Measurements from ENCODE around the gene ZNF576. TPM values are rescaled to one million over a fixed set of nuclear protein-coding genes. Genes with fewer than 3 reads are reported as not detected.

Gene ZNF576
- total RNA-seq, 2 donors from 2014 or later, result 19.5 to 22.3 TPM

DNA sequence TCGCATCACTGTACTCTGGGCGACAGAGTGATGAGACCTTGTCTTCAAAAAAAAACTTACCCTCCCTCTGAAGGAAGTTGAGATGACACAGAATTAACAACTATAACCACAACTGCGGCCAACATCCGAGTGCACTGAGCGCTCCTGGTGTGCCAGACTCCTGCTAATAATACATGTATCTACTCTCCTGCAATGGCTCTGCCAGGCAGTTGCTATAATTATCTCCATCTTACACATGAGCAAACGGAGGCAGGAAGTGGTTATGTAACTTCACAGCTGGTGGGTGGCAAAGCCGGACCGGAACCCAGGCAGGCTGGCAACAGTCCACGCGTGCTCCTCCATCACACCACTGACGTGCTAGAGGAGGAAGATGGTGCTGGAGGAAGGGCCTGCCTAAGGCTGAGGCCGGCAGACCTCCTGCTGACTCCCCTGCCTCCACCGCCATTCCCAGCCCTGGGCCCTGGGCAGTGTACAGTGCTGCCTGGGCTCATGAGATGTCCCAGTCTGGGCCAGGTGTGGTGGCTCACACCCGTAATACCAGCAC is 33.6 kb upstream of the ZNF576 start:
- Mint-ChIP-seq H3K36me3 (peaks cover 11% of the 10 kb centered on the region), H3K4me3 (peak overlapping the region; percentile 82), H3K27me3 (no peaks in the 10 kb centered on the region), H3K9me3 (no peaks in the 10 kb centered on the region), H3K4me1 (ENCODE audit: low read depth in 2 of 2) (peaks cover 40 to 46% of the 10 kb centered on the region in 2 donors), H3K27ac (peak overlapping the region; percentile 93 to 95)
- DNase-seq (ENCODE audit: low spot score), result peak; percentile 89
- ATAC-seq, result peak; percentile 97

DNA sequence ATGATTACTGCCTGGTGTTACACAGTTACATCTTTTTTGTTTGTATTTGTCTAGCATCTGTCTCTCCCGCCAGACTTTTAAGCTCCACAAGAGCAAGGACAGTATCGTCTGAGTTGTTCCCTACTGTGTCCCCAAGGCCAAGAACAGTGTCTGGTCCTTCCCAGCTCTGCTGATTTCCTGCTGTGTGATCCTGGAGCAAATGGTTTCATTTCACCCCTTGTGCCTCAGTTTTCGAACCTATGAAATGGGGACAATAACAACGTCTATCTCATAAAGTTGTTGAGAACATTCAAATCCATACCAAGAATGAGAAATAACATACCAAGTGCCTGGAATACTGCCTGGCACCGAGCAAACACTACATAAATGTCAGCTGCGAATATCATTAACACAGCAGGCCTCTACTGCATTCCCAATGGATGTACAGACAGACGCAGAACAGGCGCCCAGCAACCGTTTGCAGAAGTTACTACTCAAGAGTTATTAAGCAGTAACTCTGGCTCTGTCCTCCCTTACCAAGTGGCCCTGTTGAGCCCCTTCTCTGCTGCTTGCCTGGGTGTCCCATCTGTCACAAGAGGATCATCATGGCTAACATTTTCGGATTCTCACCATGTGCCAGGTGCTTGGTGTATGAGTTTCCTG is 32.5 kb upstream of the ZNF576 start:
- peak overlapping the region; percentile 93 to 95 for H3K27ac Mint-ChIP-seq
- H3K36me3 Mint-ChIP-seq, result peaks cover 11% of the 10 kb centered on the region
- no peaks in the 10 kb centered on the region for H3K9me3 Mint-ChIP-seq
- no peak for ATAC-seq
- peak overlapping the region; percentile 67 for H3K4me3 Mint-ChIP-seq
- H3K27me3 Mint-ChIP-seq, result no peaks in the 10 kb centered on the region
- peaks cover 40 to 46% of the 10 kb centered on the region in 2 donors for H3K4me1 Mint-ChIP-seq (ENCODE audit: low read depth in 2 of 2)
- DNase-seq (ENCODE audit: low spot score), result peak; percentile 28

GRCh38 chr19:43564800-43565199 is 31.6 kb upstream of the ZNF576 start:
- Mint-ChIP-seq H3K4me1 (ENCODE audit: low read depth in 2 of 2) (peaks cover 43 to 46% of the 10 kb centered on the region in 2 donors), H3K27me3 (no peaks in the 10 kb centered on the region), H3K4me3 (no peak overlapping the region), H3K27ac (peak overlapping the region; percentile 43 to 95), H3K36me3 (peaks cover 11% of the 10 kb centered on the region), H3K9me3 (no peaks in the 10 kb centered on the region)
- no peak for ATAC-seq
- DNase-seq (ENCODE audit: low spot score), result no peak

DNA sequence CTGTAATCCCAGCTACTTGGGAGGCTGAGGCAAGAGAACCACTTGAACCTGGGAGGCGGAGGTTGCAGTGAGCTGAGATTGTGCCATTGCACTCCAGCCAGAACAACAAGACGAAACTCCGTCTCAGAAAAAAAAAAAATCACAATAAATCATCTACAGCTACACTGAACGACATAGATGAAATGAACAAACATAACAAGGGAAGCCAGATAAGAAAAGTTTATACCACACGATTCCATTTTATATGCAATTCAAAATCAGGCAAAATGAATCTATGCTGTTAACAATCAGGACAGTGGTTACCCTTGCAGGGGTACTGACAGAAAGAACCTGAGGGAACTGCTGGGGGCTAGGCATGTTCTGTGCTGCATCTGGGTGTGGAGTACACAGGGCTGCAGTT is 26.7 kb upstream of the ZNF576 start:
- Mint-ChIP-seq H3K36me3 (no peaks in the 10 kb centered on the region), H3K27ac (peak overlapping the region; percentile 17 to 55), H3K9me3 (no peaks in the 10 kb centered on the region), H3K4me1 (ENCODE audit: low read depth in 2 of 2) (peaks cover 24 to 30% of the 10 kb centered on the region in 2 donors), H3K27me3 (no peaks in the 10 kb centered on the region), H3K4me3 (no peak overlapping the region)
- no peak for DNase-seq (ENCODE audit: low spot score)
- ATAC-seq, result no peak

GRCh38 chr19:43570174-43570791 is 26.1 kb upstream of the ZNF576 start:
- Mint-ChIP-seq H3K27ac (peak overlapping the region; percentile 17 to 55), H3K36me3 (no peaks in the 10 kb centered on the region), H3K9me3 (no peaks in the 10 kb centered on the region), H3K27me3 (no peaks in the 10 kb centered on the region), H3K4me1 (ENCODE audit: low read depth in 2 of 2) (peaks cover 18 to 31% of the 10 kb centered on the region in 2 donors), H3K4me3 (no peak overlapping the region)
- ATAC-seq (no peak), DNase-seq (ENCODE audit: low spot score) (no peak)

- peaks cover 23 to 39% of the 10 kb centered on the region in 2 donors for H3K4me1 Mint-ChIP-seq (ENCODE audit: low read depth in 2 of 2)
- DNase-seq (ENCODE audit: low spot score) (peak; percentile 8), ATAC-seq (no peak)
- peak overlapping the region; percentile 22 to 32 for H3K27ac Mint-ChIP-seq
- no peaks in the 10 kb centered on the region for H3K9me3 Mint-ChIP-seq
- H3K4me3 Mint-ChIP-seq, result no peak overlapping the region
- H3K27me3 Mint-ChIP-seq, result no peaks in the 10 kb centered on the region
- no peaks in the 10 kb centered on the region for H3K36me3 Mint-ChIP-seq
Observed at GRCh38 chr19:43572171-43572588, 24.2 kb upstream of the ZNF576 start.

DNA sequence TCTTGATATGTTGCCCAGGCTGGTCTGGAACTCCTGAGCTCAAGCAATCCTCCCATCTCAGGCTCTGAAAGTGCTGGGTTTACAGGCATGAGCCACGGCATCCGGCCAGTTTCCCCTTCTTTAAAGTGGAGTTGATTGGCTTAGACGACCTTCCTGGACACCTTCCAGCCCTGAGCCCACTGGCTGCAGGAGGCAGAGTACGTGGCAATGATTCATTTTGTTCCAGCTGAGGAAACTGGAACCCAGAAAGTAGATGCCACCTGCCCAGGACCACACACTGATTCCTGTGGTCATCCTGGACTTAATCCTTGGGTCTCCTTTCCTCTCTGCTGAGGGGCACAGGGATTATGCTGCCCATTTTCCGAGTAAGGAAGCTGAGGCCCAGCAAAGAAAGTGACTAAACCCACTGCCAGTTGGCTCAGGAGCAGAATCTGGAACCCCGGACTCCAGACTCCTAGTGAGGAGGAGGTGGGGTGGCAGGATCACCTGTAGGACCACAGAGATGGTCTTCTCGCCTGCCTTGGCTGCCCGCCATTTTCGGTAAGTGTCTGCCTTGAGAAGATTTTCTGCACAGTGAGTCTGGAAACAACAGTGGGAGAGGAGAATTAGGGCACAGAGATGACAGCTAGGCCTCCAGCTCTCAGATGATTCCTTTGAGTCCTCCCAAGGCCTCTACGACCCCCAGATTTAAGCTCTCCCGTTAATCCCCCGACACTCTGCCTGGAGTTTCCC is 21.8 kb upstream of the ZNF576 start:
- H3K9me3 Mint-ChIP-seq, result no peaks in the 10 kb centered on the region
- peaks cover 27 to 49% of the 10 kb centered on the region in 2 donors for H3K4me1 Mint-ChIP-seq (ENCODE audit: low read depth in 2 of 2)
- peak overlapping the region; percentile 96 to 98 for H3K27ac Mint-ChIP-seq
- ATAC-seq (no peak), DNase-seq (ENCODE audit: low spot score) (no peak)
- H3K27me3 Mint-ChIP-seq, result no peaks in the 10 kb centered on the region
- peak overlapping the region; percentile 98 for H3K4me3 Mint-ChIP-seq
- H3K36me3 Mint-ChIP-seq, result no peaks in the 10 kb centered on the region

DNA sequence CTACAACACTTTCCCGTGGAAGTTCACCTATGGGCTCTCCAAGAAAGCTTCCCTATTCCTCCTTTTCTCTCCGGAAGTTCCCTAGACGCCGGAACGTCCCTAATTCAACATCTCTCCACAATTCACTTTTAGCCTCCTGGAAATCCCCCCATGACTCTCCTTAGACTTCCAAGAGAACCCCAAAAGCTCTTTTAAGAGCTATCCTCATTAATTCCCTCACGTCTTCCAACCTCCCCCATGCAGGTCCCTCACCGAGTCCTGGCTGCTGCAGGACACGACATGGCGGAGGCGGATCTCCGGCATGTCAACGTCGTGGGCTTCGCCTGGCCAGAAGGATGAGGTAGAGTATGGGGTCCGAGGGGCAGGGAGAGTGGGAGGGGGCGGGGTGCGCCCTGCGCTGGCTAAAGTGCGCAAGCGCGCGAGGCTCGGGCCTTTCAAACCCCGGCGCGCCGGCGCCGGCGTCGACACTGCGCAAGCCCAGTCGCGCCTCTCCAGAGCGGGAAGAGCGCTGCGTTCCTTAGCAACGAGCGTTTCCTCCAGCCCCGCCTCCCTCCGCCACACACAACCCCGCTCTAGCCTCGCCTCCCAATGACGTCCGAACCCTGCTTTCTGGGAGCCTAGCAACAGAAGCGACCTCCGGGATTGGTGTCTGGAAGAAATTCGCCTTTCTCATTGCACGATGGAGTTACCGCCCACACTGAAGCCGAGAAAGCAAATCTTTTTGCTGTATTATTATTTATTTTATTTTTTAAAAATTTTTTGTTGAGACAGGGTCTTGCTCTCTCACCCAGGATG is 21.0 kb upstream of the ZNF576 start, which contains the start of the genes PINLYP and XRCC1:
Gene PINLYP (plus strand): TSS at position 646 of the 795 bp plus-strand sequence. CDS start 1,391 bp downstream, outside the sequence.
Gene XRCC1 (minus strand): TSS at position 372 of the 795 bp plus-strand sequence. CDS start 69 bp downstream, at position 303.
- H3K4me1 Mint-ChIP-seq (ENCODE audit: low read depth in 2 of 2), result peaks cover 32 to 49% of the 10 kb centered on the region in 2 donors
- peak within 1 kb of the TSS; percentile 96 to 98 for H3K27ac Mint-ChIP-seq
- peak; percentile 99 for ATAC-seq
- no peaks in the 10 kb centered on the region for H3K36me3 Mint-ChIP-seq
- no peaks in the 10 kb centered on the region for H3K9me3 Mint-ChIP-seq
- peak within 1 kb of the TSS; percentile 98 for H3K4me3 Mint-ChIP-seq
- no peaks in the 10 kb centered on the region for H3K27me3 Mint-ChIP-seq
- peak; percentile 96 for DNase-seq (ENCODE audit: low spot score)

DNA sequence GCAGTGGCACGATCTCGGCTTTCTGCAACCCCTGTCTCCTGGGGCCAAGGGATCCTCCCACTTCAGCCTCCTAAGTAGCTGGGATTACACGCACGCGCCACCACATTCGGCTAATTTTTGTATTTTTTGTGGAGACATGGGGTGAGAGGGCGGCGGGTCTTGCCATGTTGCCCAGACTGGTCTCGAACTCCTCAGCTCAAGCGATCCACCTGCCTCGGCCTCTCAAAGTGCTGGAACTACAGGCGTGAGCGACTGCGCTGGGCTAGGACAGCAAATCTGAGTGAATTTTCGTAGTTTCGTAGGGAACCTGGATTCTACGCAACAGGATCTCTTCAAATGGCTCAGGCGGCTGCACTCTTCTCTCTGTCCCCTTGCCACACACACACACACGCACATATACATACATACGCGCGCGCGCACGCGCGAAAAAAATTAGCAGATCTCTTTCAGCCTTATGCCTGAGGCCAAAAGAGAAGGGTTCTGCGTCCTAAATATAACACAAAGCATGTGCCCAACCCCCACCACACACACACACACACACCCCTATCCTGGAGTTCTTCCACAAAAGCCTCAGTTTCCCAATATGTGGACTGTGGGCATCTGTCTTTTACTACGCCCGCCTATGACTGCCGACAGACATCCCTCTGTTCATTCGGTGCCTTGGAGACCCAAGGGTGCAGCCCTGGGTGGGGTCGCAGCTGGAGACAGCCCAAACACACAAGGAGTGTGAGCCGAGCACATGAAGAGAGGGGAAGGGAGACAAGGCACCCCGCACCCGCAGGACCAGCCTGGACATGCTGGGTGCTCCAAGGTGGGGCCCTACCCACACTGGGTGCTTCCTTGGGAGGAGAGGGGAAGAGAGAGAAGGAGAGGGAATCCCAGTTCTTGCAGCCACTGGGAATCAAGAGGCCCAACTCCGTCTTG is 20.2 kb upstream of the ZNF576 start:
- ATAC-seq (no peak), DNase-seq (ENCODE audit: low spot score) (no peak)

DNA sequence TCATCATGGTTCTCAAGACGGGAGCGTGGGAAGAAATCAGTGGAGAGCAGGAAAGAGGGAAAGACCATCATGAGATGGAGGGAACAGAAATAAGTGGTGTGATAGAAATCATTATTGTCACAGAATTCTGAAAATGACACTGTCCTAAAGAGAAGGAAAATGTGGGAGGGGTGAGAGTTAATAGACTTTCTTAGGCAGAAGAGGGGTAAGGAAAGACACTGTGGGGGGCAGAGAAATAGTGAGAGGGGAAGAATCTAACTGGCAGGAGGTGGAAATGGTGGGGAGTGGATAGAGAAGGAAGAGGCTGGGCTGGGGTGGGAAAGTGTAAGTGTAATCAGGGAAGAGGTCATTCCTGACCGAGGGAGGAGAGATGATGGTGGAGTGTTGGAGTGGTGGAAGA is 17.6 kb upstream of the ZNF576 start:
- Mint-ChIP-seq H3K27me3 (no peaks in the 10 kb centered on the region), H3K4me3 (peak overlapping the region; percentile 95), H3K9me3 (no peaks in the 10 kb centered on the region), H3K4me1 (ENCODE audit: low read depth in 2 of 2) (peaks cover 24 to 38% of the 10 kb centered on the region in 2 donors), H3K36me3 (no peaks in the 10 kb centered on the region), H3K27ac (peak overlapping the region; percentile 18 to 92)
- DNase-seq (ENCODE audit: low spot score) (no peak), ATAC-seq (no peak)

More for the DNA sequence above, 20.2 kb upstream of the ZNF576 start:
- H3K27ac Mint-ChIP-seq, result peak overlapping the region in 1 of 2 donors; percentile 96
- no peaks in the 10 kb centered on the region for H3K36me3 Mint-ChIP-seq
- no peaks in the 10 kb centered on the region for H3K9me3 Mint-ChIP-seq
- no peaks in the 10 kb centered on the region for H3K27me3 Mint-ChIP-seq
- peak overlapping the region; percentile 98 for H3K4me3 Mint-ChIP-seq
- H3K4me1 Mint-ChIP-seq (ENCODE audit: low read depth in 2 of 2), result peaks cover 29 to 46% of the 10 kb centered on the region in 2 donors

- Mint-ChIP-seq H3K27me3 (no peaks in the 10 kb centered on the region), H3K4me1 (ENCODE audit: low read depth in 2 of 2) (peaks cover 30 to 32% of the 10 kb centered on the region in 2 donors), H3K4me3 (peak overlapping the region; percentile 95), H3K9me3 (no peaks in the 10 kb centered on the region), H3K27ac (peak overlapping the region; percentile 86 to 92), H3K36me3 (peaks cover 6% of the 10 kb centered on the region)
- ATAC-seq (no peak), DNase-seq (ENCODE audit: low spot score) (no peak)
Observed at GRCh38 chr19:43581467-43581866, 14.9 kb upstream of the ZNF576 start.

- Mint-ChIP-seq H3K36me3 (peaks cover 7% of the 10 kb centered on the region), H3K27ac (no peak overlapping the region), H3K4me1 (ENCODE audit: low read depth in 2 of 2) (peaks cover 23 to 27% of the 10 kb centered on the region in 2 donors), H3K9me3 (no peaks in the 10 kb centered on the region), H3K27me3 (no peaks in the 10 kb centered on the region), H3K4me3 (no peak overlapping the region)
- ATAC-seq, result no peak
- no peak for DNase-seq (ENCODE audit: low spot score)
Observed at GRCh38 chr19:43582495-43582894, 13.9 kb upstream of the ZNF576 start.
